ENCODE measurements around the gene SAPCD1. TPM values are rescaled to one million over a fixed set of nuclear protein-coding genes. Genes with fewer than 3 reads are reported as not detected.
A peak's percentile ranks its signal among the peaks of the same experiment; 100 is the strongest.

The SAPCD1 gene
- total RNA-seq (1 to 10 TPM; 1.7 to 4.4 TPM), polyA plus RNA-seq (1 to 10 TPM; 1.3 to 6.3 TPM)
- long read RNA-seq, donor 1, partial matches to known transcripts, result 0 of 3 reads
- long read RNA-seq, donor 1, other reads (novel, unspliced or antisense), result 0 of 3 reads
- long read RNA-seq, donor 2, result 0 reads
- long read RNA-seq, donor 3, result 0 reads
- long read RNA-seq, donor 4, result 0 reads
- long read RNA-seq, donor 5, partial matches to known transcripts, result 0 of 1 reads
- long read RNA-seq, donor 5, other reads (novel, unspliced or antisense), result 0 of 1 reads

- no peaks in the 10 kb centered on the region for H3K27me3 ChIP-seq (ENCODE audit: control insufficient read depth in 3 of 3, insufficient read depth in 3 of 3, low read length in 2 of 3)
- peak within 1 kb of the TSS in 1 of 2 donors; percentile 54 for H3K27ac ChIP-seq (ENCODE audit: low read depth in 1 of 2, low read length in 1 of 2)
- 81 to 84% methylated on average over 4 of the region's 4 CpGs for WGBS, 2 donors
- H3K9me3 ChIP-seq (ENCODE audit: control insufficient read depth in 4 of 4, insufficient read depth in 3 of 4, low read length in 3 of 4), result no peaks in the 10 kb centered on the region
- H3K4me3 ChIP-seq, result no peak within 1 kb of the TSS
- DNase-seq (no peak), ATAC-seq (ENCODE audit: insufficient read depth, low FRiP score) (no peak)
- H3K4me1 ChIP-seq (ENCODE audit: control insufficient read depth in 5 of 5, insufficient read depth in 5 of 5, low read length in 5 of 5), result peaks cover 0 to 6% (median 0%) of the 10 kb centered on the region in 5 donors
- TF ChIP-seq CTCF (IDR thresholded peaks at IDR 0.05; ENCODE audit: control extremely low read depth, extremely low read depth), result no peak
- H3K36me3 ChIP-seq (ENCODE audit: control insufficient read depth in 4 of 4, insufficient read depth in 4 of 4, low read length in 4 of 4), result peaks cover 0 to 3% (median 0%) of the 10 kb centered on the region in 4 donors
- no peak within 1 kb of the TSS for H3K9ac ChIP-seq (ENCODE audit: insufficient read depth in 1 of 2, low read length in 2 of 2)
These were observed at the start of gene SAPCD1 for GRCh38 chr6:31762356-31762755. SAPCD1 (plus strand) TSS chr6:31762656; CDS start chr6:31763055, 399 bp downstream.

GRCh38 chr6:31713465-31713864 lies 49.0 kb upstream of the SAPCD1 start:
- no peak overlapping the region for H3K9ac ChIP-seq (ENCODE audit: insufficient read depth in 1 of 2, low read length in 2 of 2)
- ATAC-seq (ENCODE audit: insufficient read depth, low FRiP score) (no peak), DNase-seq (no peak)
- no peaks in the 10 kb centered on the region for H3K9me3 ChIP-seq (ENCODE audit: control insufficient read depth in 4 of 4, insufficient read depth in 3 of 4, low read length in 3 of 4)
- TF ChIP-seq CTCF (IDR thresholded peaks at IDR 0.05; ENCODE audit: control extremely low read depth, extremely low read depth), result no peak
- H3K27ac ChIP-seq (ENCODE audit: low read depth in 1 of 2, low read length in 1 of 2), result no peak overlapping the region
- 79 to 83% methylated on average over 4 of the region's 4 CpGs for WGBS, 2 donors
- no peaks in the 10 kb centered on the region for H3K27me3 ChIP-seq (ENCODE audit: control insufficient read depth in 3 of 3, insufficient read depth in 3 of 3, low read length in 2 of 3)
- H3K4me1 ChIP-seq (ENCODE audit: control insufficient read depth in 5 of 5, insufficient read depth in 5 of 5, low read length in 5 of 5), result peaks cover 0 to 22% (median 8%) of the 10 kb centered on the region in 5 donors
- H3K36me3 ChIP-seq (ENCODE audit: control insufficient read depth in 4 of 4, insufficient read depth in 4 of 4, low read length in 4 of 4), result no peaks in the 10 kb centered on the region
- no peak overlapping the region for H3K4me3 ChIP-seq

GRCh38 chr6:31713991-31714684 lies 48.3 kb upstream of the SAPCD1 start:
- TF ChIP-seq CTCF (IDR thresholded peaks at IDR 0.05; ENCODE audit: control extremely low read depth, extremely low read depth), result no peak
- Histone ChIP-seq H3K27ac (ENCODE audit: low read depth in 1 of 2, low read length in 1 of 2) (no peak overlapping the region), H3K4me3 (no peak overlapping the region), H3K36me3 (ENCODE audit: control insufficient read depth in 4 of 4, insufficient read depth in 4 of 4, low read length in 4 of 4) (no peaks in the 10 kb centered on the region), H3K9me3 (ENCODE audit: control insufficient read depth in 4 of 4, insufficient read depth in 3 of 4, low read length in 3 of 4) (no peaks in the 10 kb centered on the region), H3K9ac (ENCODE audit: insufficient read depth in 1 of 2, low read length in 2 of 2) (no peak overlapping the region), H3K4me1 (ENCODE audit: control insufficient read depth in 5 of 5, insufficient read depth in 5 of 5, low read length in 5 of 5) (peaks cover 0 to 29% (median 8%) of the 10 kb centered on the region in 5 donors), H3K27me3 (ENCODE audit: control insufficient read depth in 3 of 3, insufficient read depth in 3 of 3, low read length in 2 of 3) (no peaks in the 10 kb centered on the region)
- DNase-seq (peak in 1 of 3 donors; percentile 25), ATAC-seq (ENCODE audit: insufficient read depth, low FRiP score) (no peak)
- 55 to 64% methylated on average over 5 of the region's 5 CpGs for WGBS, 2 donors

Measured in lung (tissue), 16 donors.